ENCODE measurements around the gene SLC10A3. TPM values are rescaled to one million over a fixed set of nuclear protein-coding genes. Genes with fewer than 3 reads are reported as not detected.
A peak's percentile ranks its signal among the peaks of the same experiment; 100 is the strongest.

The SLC10A3 gene
- total and polyA plus RNA-seq, 2 of the 13 experiments (the other 11 are each of a cell fraction or from before 2014, with no cell fraction given), result 10.1 to 11.5 TPM

- Histone ChIP-seq H4K20me1 (ENCODE audit: insufficient read depth, low read length) (no peaks in the 10 kb centered on the region), H3K27me3 (ENCODE audit: control insufficient read depth in 1 of 2, insufficient read depth in 2 of 2, low read length in 2 of 2) (no peaks in the 10 kb centered on the region), H3K27ac (ENCODE audit: extremely low read length, insufficient read depth, low read length) (peak overlapping the region; percentile 63), H3K4me2 (ENCODE audit: low read depth, low read length) (peak overlapping the region; percentile 88), H3K36me3 (replicated peaks in 1 of 2; ENCODE audit: control insufficient read depth in 1 of 2, insufficient read depth in 2 of 2, low read length in 2 of 2) (no peaks in the 10 kb centered on the region), H3K9ac (ENCODE audit: insufficient read depth, low read depth, low read length) (peak overlapping the region; percentile 65), H3K9me3 (ENCODE audit: low read length) (no peaks in the 10 kb centered on the region), H3K4me3 (replicated peaks in 1 of 3; ENCODE audit: insufficient read depth in 1 of 3, low read depth in 2 of 3, low read length in 3 of 3) (peak overlapping the region; percentile 37 to 63 (median 40); a peak in 5 of 6 replicates), H2AFZ (ENCODE audit: low read length) (peak overlapping the region; percentile 54), H3K79me2 (ENCODE audit: insufficient read depth, low read length) (no peaks in the 10 kb centered on the region), H3K4me1 (ENCODE audit: insufficient read depth, low read length) (peaks cover 62% of the 10 kb centered on the region)
- WGBS (ENCODE audit: low lambda C conversion rate), result 15% methylated on average over 3 of the region's 15 CpGs
- ATAC-seq, result peak; percentile 78
- in situ Hi-C loops (cut with HindIII; ENCODE audit: extremely low pct_ligation_motif_present, low pct_unique_long_range_greater_than_20kb) (loop anchor here (25.0 kb wide), 1 partner anchor 115 kb away; the partner anchor contains the start of genes DNASE1L1 and TAFAZZIN), intact Hi-C loops (cut with micrococcal nuclease; ENCODE audit: unreplicated experiment) (no loop called here)
- CTCF ChIA-PET (ENCODE audit: low intra/inter-chr PET ratio, low total read pairs), result no interaction called here
- DNase-seq (ENCODE audit: low spot score), result peak; percentile 56
- POLR2A ChIA-PET, result interaction anchor here (0.7 to 6.0 kb wide), 11 partner anchors 10 to 154 kb away, joined by 3 to 38 read pairs (median 5); partner anchors contain the start of genes ATP6AP1, FAM3A, PLXNA3 and RPL10
- peak; percentile 87 for FAIRE-seq
- no TSS peak for BruUV-seq (replicated peaks)
- TF ChIP-seq PLRG1 (conservative IDR thresholded peaks at IDR 0.05), result no peak
- TF ChIP-seq, protein P1, sequence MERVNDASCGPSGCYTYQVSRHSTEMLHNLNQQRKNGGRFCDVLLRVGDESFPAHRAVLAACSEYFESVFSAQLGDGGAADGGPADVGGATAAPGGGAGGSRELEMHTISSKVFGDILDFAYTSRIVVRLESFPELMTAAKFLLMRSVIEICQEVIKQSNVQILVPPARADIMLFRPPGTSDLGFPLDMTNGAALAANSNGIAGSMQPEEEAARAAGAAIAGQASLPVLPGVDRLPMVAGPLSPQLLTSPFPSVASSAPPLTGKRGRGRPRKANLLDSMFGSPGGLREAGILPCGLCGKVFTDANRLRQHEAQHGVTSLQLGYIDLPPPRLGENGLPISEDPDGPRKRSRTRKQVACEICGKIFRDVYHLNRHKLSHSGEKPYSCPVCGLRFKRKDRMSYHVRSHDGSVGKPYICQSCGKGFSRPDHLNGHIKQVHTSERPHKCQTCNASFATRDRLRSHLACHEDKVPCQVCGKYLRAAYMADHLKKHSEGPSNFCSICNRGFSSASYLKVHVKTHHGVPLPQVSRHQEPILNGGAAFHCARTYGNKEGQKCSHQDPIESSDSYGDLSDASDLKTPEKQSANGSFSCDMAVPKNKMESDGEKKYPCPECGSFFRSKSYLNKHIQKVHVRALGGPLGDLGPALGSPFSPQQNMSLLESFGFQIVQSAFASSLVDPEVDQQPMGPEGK (CRISPR knock-in tag; IDR thresholded peaks at IDR 0.05), result 0 out of 2 replicates have a peak, but pooled peaks have one; percentile 16
- TF ChIP-seq, protein P2, sequence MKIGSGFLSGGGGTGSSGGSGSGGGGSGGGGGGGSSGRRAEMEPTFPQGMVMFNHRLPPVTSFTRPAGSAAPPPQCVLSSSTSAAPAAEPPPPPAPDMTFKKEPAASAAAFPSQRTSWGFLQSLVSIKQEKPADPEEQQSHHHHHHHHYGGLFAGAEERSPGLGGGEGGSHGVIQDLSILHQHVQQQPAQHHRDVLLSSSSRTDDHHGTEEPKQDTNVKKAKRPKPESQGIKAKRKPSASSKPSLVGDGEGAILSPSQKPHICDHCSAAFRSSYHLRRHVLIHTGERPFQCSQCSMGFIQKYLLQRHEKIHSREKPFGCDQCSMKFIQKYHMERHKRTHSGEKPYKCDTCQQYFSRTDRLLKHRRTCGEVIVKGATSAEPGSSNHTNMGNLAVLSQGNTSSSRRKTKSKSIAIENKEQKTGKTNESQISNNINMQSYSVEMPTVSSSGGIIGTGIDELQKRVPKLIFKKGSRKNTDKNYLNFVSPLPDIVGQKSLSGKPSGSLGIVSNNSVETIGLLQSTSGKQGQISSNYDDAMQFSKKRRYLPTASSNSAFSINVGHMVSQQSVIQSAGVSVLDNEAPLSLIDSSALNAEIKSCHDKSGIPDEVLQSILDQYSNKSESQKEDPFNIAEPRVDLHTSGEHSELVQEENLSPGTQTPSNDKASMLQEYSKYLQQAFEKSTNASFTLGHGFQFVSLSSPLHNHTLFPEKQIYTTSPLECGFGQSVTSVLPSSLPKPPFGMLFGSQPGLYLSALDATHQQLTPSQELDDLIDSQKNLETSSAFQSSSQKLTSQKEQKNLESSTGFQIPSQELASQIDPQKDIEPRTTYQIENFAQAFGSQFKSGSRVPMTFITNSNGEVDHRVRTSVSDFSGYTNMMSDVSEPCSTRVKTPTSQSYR (CRISPR knock-in tag; IDR thresholded peaks at IDR 0.05; ENCODE audit: borderline replicate concordance), result no peak
- peak; percentile 23; the same call in 1 of the 2 replicates for TF ChIP-seq ELF1 (CRISPR knock-in tag; IDR thresholded peaks at IDR 0.05)
- peak; percentile 27 for TF ChIP-seq XRCC5 (optimal IDR thresholded peaks at IDR 0.05; ENCODE audit: low read length)
- TF ChIP-seq IRF2 (CRISPR knock-in tag; IDR thresholded peaks at IDR 0.05), result 0 out of 2 replicates have a peak, but pooled peaks have one; percentile 20
- peak; percentile 68 for TF ChIP-seq CTCF (CRISPR knock-in tag; IDR thresholded peaks at IDR 0.05)
- no peak for TF ChIP-seq NBN (conservative IDR thresholded peaks at IDR 0.05)
- TF ChIP-seq STAG1 (CRISPR knock-in tag; IDR thresholded peaks at IDR 0.05), result peak; percentile 32
- peak; percentile 61; the same call in 1 of the 2 replicates for TF ChIP-seq HNF1B (CRISPR knock-in tag; IDR thresholded peaks at IDR 0.05)
- peak; percentile 29; the same call in 1 of the 2 replicates for TF ChIP-seq SMC3 (IDR thresholded peaks at IDR 0.05; ENCODE audit: low read length)
- 0 out of 2 replicates have a peak, but pooled peaks have one; percentile 27 for TF ChIP-seq ZNF501 (CRISPR knock-in tag; IDR thresholded peaks at IDR 0.05)
- peak; percentile 15; the same call in 1 of the 2 replicates for TF ChIP-seq PITX1 (CRISPR knock-in tag; IDR thresholded peaks at IDR 0.05)
- peak; percentile 18; the same call in 1 of the 2 replicates for TF ChIP-seq TFAP4 (IDR thresholded peaks at IDR 0.05; ENCODE audit: borderline replicate concordance, low read depth)
Observed at GRCh38 chrX:154526901-154527675, 36.7 kb upstream of the SLC10A3 start.

Data from HepG2 (cell line).